AG04449 (cell line): ENCODE results near the gene MRTFA.
"Not testable (repeated sequence)": the region's sequence is repeated elsewhere in the genome, so short reads cannot be mapped to it uniquely, and the experiment has no call there.

ENCODE experiments used
- CTCF ChIA-PET: fragments of 350-600 bp; formaldehyde crosslinking; extraction: SDS; loops from one replicate; lab custom pipeline; 2021; ENCODE audit warnings: antibody characterized with exemption; lab: Yijun Ruan, JAX
- POLR2A ChIA-PET: fragments of 400-600, 350-600 bp; formaldehyde crosslinking; extraction: SDS; loops from one replicate; lab custom pipeline; 2020; ENCODE audit warnings: antibody characterized with exemption, inconsistent platforms; lab: Yijun Ruan, JAX
- DNase-seq: peaks from one replicate; pipeline ENCODE4 v3.0.0-alpha.2; 2010; ENCODE audit warnings: low read depth, low spot score
- H3K4me3 ChIP-seq: 2 replicates; pipeline ENCODE4 v1.5.1; 2011; ENCODE audit warnings: low read depth, mild to moderate bottlenecking, control low read depth, low read length
- CTCF ChIP-seq: IDR thresholded peaks from one replicate; pipeline ENCODE4 v1.5.1; 2011; ENCODE audit warnings: mild to moderate bottlenecking, moderate library complexity, low read length, control low read depth, inconsistent platforms; ENCODE audit not compliant: insufficient read depth; ENCODE audit errors: missing control alignments

MRTFA gene

GRCh38 chr22:40585310-40585751 is 51.2 kb downstream of the MRTFA start:
- DNase-seq = no peak
- ChIA-PET CTCF (no interaction called here), POLR2A (no interaction called here)
- no peak for TF ChIP-seq CTCF
- H3K4me3 ChIP-seq = no peak overlapping the region

GRCh38 chr22:40584766-40585165 is 51.8 kb downstream of the MRTFA start:
- POLR2A ChIA-PET, H3K4me3 ChIP-seq, CTCF ChIA-PET, DNase-seq: not testable (repeated sequence)

GRCh38 chr22:40583053-40583741 is 53.3 kb downstream of the MRTFA start:
- TF ChIP-seq CTCF = no peak
- no peak for DNase-seq
- ChIA-PET POLR2A (no interaction called here), CTCF (interaction anchor here (0.7 to 1.4 kb wide), 7 partner anchors 8 to 147 kb away, joined by 3 read pairs; no protein-coding TSS in a partner anchor)
- H3K4me3 ChIP-seq = no peak overlapping the region

- TF ChIP-seq CTCF = no peak
- ChIA-PET POLR2A (no interaction called here), CTCF (interaction anchor here (1.3 kb wide), 1 partner anchor 58 kb away, joined by 3 read pairs; no protein-coding TSS in a partner anchor)
- no peak for DNase-seq
- H3K4me3 ChIP-seq = no peak overlapping the region
Measured at GRCh38 chr22:40582063-40582462, 54.5 kb downstream of the MRTFA start.

GRCh38 chr22:40580631-40581030 is 55.9 kb downstream of the MRTFA start:
- ChIA-PET POLR2A (no interaction called here), CTCF (interaction anchor here (1.2 to 1.5 kb wide), 2 partner anchors 16 to 319 kb away, joined by 3 read pairs; no protein-coding TSS in a partner anchor)
- no peak for DNase-seq
- no peak for TF ChIP-seq CTCF
- H3K4me3 ChIP-seq = no peak overlapping the region

- H3K4me3 ChIP-seq = no peak overlapping the region
- no peak for TF ChIP-seq CTCF
- DNase-seq = no peak
- ChIA-PET POLR2A (no interaction called here), CTCF (interaction anchor here (1.0 kb wide), 1 partner anchor 10 kb away, joined by 3 read pairs; no protein-coding TSS in a partner anchor)
Measured at GRCh38 chr22:40578171-40578570, 58.3 kb downstream of the MRTFA start.
